Measurements from ENCODE around the gene SRPK2.

SRPK2 gene

GRCh38 chr7:105097619-105098018 lies 291.1 kb downstream of the SRPK2 start:
- peak; percentile 95 for DNase-seq (ENCODE audit: low read depth)

GRCh38 chr7:105096306-105096705 lies 292.4 kb downstream of the SRPK2 start:
- no peak for DNase-seq (ENCODE audit: low read depth)

GRCh38 chr7:105094966-105095365 lies 293.8 kb downstream of the SRPK2 start:
- DNase-seq (ENCODE audit: low read depth): no peak

GRCh38 chr7:105088456-105088855 lies 300.3 kb downstream of the SRPK2 start:
- no peak for DNase-seq (ENCODE audit: low read depth)

GRCh38 chr7:105087981-105088380 lies 300.7 kb downstream of the SRPK2 start:
- no peak for DNase-seq (ENCODE audit: low read depth)

GRCh38 chr7:105086850-105087249 lies 301.9 kb downstream of the SRPK2 start:
- no peak for DNase-seq (ENCODE audit: low read depth)

- DNase-seq (ENCODE audit: low read depth): no peak
These were observed 304.1 kb downstream of the SRPK2 start for GRCh38 chr7:105084581-105084980.

- no peak for DNase-seq (ENCODE audit: low read depth)
These were observed 309.4 kb downstream of the SRPK2 start for GRCh38 chr7:105079348-105079747.

DNA sequence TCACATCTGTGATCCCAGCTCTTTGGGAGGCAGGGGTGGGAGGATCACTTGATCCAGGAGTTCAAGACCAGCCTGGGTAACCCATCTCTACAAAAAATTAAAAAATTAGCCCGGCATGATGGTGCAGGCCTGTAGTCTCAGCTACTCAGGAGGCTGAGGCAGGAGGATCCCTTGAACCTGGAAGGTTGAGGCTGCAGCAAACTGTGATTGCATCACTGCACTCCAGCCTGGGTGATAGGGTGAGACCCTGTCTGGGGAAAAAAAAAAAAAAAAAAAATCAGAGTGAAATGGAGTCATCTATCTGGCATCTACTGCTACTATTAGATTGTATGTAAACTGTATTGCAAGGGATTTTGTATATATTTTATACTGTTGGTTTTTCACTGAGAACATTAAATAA lies 315.6 kb downstream of the SRPK2 start:
- no peak for DNase-seq (ENCODE audit: low read depth)

DNA sequence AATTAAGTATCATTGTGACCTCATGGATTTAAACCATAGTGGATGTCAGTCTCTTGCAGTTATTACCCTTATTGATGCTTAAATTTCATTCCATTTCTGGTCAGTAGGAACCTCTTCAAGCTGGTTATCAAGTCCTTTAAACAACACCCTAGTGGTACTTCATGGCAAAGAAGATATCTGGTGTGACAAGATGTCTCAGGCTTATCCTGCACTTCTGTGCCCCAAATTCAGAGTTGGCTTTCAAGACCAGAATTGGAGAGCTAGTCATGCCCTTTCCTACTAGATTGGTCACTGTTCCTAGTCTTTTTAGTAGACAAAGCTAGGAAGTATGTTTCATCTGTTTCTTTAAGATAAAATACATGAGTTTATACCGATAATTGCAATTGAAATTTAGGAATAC lies 319.8 kb downstream of the SRPK2 start:
- no peak for DNase-seq (ENCODE audit: low read depth)

- DNase-seq (ENCODE audit: low read depth): no peak
These were observed 321.0 kb downstream of the SRPK2 start for GRCh38 chr7:105067691-105068090.
